Measurements from ENCODE around the gene ATP8B1.
"Not testable (repeated sequence)": the region's sequence is repeated elsewhere in the genome, so short reads cannot be mapped to it uniquely, and the experiment has no call there.

ATP8B1 gene

DNA sequence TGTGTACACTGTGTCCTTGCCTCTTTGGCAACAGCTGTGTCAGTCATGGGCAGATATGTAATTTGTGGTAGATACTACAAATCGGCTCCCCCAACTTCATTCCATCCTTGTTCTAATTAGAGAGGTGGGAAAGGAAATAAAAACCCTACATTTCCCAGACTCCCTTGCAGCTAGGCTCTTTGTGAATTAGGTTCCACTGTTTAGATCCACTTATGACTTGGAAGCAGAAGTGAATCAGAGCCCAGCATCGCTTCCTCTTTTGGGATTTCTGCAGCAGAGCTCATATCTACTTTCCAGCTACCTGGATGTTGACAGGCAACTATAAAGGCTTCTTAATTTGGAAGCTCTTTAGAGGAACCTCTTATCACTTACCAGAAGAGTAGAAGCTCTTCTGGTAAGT lies 147.4 kb downstream of the ATP8B1 start:
- no peak for TF ChIP-seq CTCF (IDR thresholded peaks at IDR 0.05; ENCODE audit: insufficient read depth, low read depth, low read length, missing control alignments)
- no peak for DNase-seq (ENCODE audit: low read depth)
- H3K4me3 ChIP-seq (ENCODE audit: low read length), result no peak overlapping the region

GRCh38 chr18:57651914-57652313 lies 151.2 kb downstream of the ATP8B1 start:
- no peak for TF ChIP-seq CTCF (IDR thresholded peaks at IDR 0.05; ENCODE audit: insufficient read depth, low read depth, low read length, missing control alignments)

DNA sequence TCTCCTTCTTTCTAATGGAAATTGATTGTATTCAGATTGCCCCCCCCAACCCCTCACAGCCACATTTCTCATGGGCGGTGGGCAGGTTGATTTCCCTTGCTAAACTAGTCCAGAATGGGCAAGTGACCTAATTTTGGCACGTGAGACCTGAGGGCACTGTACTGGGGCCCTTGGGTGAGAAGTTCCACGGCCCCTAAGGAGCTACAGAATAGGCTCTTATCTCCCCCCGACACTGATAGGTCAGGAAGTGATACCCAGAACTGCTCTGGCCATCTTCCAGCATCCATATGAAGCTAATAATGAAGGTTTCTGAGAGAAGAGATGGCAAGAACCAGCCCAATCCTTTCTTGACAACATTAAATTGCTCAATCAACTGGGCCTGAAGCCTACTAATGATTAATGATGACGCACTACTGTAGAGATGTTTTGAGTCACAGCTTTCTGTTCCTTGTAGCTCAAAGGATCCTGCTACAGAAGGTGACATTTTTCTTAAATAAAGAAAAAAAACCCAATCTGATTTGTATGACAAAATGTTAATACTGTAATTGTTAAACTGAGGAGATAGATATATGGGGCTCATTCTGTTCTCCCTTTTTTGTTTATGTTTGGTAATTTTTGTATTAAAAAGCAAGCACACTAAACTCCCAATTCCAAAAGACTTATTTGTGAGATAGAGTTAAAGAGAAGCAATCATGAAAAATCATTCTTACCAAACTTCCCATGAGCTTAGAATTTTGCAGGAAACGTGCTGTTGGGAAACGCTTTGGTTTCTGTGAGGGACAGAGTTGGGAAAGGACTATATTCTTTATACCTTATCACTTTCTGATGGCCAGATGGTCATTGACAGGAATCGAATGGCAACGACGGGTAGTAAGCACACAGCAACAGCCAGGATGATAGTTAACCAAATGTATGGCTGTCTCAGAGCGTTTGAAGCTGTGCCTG lies 153.3 kb downstream of the ATP8B1 start:
- H3K4me3 ChIP-seq (ENCODE audit: low read length), result no peak overlapping the region
- peak; percentile 92 for DNase-seq (ENCODE audit: low read depth)
- TF ChIP-seq CTCF (IDR thresholded peaks at IDR 0.05; ENCODE audit: insufficient read depth, low read depth, low read length, missing control alignments), result no peak

More at GRCh38 chr18:57651914-57652313, 151.2 kb downstream of the ATP8B1 start:
- no peak for DNase-seq (ENCODE audit: low read depth)
- H3K4me3 ChIP-seq (ENCODE audit: low read length), result no peak overlapping the region

DNA sequence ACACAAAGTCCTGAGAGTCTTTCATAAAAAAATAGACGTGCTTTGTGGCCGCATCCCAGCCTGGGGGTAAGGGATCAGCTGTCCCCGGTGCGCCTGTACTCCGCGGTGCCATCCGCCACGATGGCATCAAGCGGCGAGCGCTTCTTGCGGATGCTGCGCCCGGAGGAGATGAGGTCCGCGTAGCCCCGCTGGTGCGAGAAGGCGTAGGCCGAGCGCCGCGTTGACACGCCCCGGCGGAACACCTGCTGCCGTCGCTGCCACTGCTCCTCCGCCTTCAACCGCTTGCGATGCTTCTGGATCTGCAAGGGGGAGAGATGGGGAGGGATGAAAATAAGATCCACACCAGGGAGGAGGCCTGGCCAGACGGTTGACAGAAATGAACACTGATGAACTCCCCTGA lies 154.7 kb downstream of the ATP8B1 start:
- TF ChIP-seq CTCF (IDR thresholded peaks at IDR 0.05; ENCODE audit: insufficient read depth, low read depth, low read length, missing control alignments), result no peak
- no peak overlapping the region for H3K4me3 ChIP-seq (ENCODE audit: low read length)
- DNase-seq (ENCODE audit: low read depth), result no peak

DNA sequence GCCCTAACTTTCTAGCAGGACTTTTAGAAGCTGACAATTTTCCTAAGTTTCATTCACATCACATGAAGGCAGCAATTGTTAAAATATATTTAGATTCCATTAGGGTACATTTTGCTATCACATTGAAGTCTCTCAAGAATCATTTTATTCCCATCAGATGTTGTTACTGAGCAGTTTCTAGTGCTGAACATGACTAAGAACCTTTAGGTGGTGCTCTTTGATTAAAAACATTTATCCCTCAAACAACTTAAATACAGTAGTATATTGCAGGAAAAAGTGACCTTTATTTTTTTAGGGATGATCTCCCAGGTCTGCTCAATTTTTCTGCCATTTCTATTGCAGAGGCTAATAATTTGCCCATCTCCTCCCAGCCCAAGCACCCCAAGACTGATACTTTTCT lies 158.6 kb downstream of the ATP8B1 start:
- TF ChIP-seq CTCF (IDR thresholded peaks at IDR 0.05; ENCODE audit: insufficient read depth, low read depth, low read length, missing control alignments), result peak; percentile 2
- no peak for DNase-seq (ENCODE audit: low read depth)
- H3K4me3 ChIP-seq (ENCODE audit: low read length), result no peak overlapping the region

- H3K4me3 ChIP-seq (ENCODE audit: low read length); DNase-seq (ENCODE audit: low read depth): not testable (repeated sequence)
These were observed 159.4 kb downstream of the ATP8B1 start for GRCh38 chr18:57643726-57644125.

DNA sequence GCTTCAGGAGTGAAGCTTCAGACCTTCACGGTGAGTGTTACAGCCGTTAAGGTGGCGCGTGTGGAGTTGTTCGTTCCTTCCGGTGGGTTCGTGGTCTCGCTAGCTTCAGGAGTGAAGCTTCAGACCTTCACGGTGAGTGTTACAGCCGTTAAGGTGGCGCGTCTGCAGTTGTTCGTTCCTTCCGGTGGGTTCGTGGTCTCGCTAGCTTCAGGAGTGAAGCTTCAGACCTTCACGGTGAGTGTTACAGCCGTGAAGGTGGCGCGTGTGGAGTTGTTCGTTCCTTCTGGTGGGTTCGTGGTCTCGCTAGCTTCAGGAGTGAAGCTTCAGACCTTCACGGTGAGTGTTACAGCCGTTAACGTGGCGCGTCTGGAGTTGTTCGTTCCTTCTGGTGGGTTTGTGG lies 160.7 kb downstream of the ATP8B1 start:
- DNase-seq (ENCODE audit: low read depth); H3K4me3 ChIP-seq (ENCODE audit: low read length): not testable (repeated sequence)

GRCh38 chr18:57640749-57641148 lies 162.4 kb downstream of the ATP8B1 start:
- no peak for DNase-seq (ENCODE audit: low read depth)
- no peak overlapping the region for H3K4me3 ChIP-seq (ENCODE audit: low read length)
- no peak for TF ChIP-seq CTCF (IDR thresholded peaks at IDR 0.05; ENCODE audit: insufficient read depth, low read depth, low read length, missing control alignments)
